ENCODE data around the gene KCTD11.
"Not testable (repeated sequence)": the region's sequence is repeated elsewhere in the genome, so short reads cannot be mapped to it uniquely, and the experiment has no call there.

Gene KCTD11

DNA sequence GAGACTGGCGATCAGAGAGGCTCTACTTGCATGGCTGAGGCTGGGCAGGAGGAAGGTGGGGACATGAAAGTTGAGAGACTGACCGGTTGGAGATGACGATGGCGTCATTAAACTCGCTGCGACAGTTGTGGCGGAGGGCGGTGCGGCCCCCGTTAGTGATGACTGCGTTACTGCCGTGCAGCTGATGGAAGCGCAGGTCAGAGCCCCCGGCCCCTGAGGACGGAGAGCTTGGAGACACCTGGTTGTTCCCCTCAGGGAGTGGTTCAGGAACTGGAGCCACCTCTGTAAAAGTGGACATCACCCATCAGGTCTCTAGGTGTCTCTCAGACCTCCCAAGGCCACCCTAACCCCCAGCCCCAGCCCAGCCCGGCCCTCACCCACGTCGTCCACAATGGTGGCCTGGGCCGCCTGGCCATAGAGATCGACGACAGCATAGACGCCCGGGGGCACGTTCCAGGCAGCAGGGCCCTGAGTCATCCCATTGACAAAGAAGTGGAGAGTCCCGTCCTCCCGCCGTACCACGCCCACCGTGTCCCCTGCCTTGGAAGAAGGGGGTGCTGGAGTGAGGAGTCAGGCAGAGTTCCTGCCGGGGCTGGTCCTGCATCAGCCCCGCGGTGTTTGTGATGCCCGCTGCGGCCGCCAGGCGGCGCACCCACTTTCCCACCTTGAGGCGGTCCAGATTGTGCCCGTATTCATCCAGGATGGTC is 28.1 kb upstream of the KCTD11 start:
- DNase-seq, result no peak

DNA sequence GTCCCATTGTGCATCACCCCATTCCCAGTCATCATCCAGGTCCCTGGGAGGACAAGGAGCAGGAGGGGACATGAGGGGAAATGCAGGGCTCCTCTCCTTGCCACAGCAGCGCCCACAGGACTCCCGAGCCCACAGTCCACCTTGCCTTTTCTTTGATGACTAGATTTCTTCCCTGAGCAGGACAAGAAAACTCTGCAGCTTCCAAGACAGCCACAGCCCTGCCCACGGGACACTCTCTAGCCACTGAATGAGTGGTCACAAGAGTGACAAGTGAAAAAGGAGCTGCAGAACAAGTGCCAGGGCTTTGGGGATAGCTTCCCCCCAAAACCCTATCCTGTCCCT is 27.6 kb upstream of the KCTD11 start:
- no peak for DNase-seq

- DNase-seq, result no peak
These were observed 26.9 kb upstream of the KCTD11 start for GRCh38 chr17:7325031-7325528.

DNA sequence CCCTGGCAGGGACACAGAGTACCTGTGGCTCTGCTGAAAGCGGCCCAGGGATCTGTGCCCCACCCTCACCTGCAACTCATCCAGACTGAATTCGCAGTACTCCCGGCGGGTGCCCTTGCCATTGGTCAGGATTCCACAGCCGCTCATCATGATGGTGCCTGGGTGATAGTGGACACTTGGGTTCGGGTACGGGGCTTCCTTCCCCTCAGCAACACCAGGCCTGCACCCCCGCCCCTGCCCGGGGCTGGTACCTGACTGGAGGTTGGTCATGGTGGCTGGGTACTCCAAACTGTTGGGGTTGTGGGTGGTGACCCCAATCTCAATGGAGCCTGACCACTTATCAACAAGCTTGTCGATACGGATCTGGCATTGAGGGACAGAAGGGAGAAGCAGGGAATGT is 25.8 kb upstream of the KCTD11 start:
- no peak for DNase-seq

DNA sequence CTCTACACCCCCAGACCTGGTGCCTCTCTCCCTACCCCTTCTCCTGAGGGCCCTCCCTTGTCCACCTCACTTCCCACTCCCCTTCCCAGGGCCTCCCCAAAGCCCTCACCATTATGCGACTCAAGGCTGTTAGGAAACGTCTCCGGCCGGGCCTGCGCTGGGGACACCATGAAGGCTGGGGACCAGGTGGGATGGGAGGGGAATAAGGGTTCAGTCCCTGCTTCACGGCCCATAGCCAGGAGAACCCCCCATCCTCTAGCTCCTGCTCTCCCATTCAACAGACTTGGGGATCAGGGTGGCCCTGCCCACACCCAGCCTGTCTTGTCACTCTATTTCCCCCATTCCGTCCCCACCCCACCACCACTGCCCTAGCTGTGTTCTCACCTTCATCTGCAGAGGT is 24.9 kb upstream of the KCTD11 start:
- no peak for DNase-seq

GRCh38 chr17:7327501-7327900 is 24.5 kb upstream of the KCTD11 start:
- no peak for DNase-seq

DNA sequence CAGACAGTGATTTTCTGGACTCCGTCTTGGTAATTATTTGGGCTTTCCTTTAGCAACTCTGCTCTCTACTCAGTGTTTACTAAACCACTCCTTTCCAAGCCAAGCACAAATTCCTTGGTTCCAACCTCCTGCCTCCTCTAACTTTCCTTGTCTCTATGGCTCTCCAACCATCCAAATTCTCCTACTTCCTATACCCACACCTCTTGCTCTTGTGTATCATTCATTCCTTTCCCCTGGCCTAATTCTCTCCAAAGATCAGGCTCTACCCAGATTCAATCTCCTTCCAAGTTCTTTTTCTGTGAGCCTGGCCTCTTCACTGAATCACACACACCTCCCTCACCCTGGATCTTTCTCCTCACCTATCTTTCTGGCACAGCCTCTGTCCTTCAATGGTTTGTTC is 24.0 kb upstream of the KCTD11 start:
- DNase-seq, result no peak

DNA sequence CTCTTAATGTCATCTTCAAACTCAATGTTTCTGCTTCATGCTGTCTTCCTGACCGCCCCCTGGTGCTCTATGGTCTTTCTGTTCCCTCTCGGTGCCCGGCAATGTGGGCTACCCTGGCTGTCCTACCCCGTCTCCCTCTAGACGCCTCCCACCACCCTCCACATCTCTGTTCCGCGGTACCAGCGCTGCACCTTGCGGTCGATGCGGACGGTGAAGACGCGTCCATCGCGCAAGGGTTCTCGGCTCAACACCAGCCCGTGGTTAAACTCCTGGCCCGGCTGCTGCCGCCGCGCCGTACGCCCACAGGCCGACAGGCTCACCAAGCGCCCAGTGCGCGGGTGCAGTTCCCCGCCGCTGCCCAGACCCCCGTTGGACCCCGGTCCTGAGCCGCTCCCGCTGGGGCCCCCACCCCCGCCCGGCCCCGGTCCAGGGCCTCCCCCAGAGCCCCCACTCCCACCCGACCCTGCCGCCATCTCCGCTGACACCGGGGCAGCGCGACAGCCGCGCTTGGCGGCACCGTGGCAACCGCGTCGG is 23.1 kb upstream of the KCTD11 start, which contains the start of gene NEURL4:
TSS of gene NEURL4 (minus strand) at position 496 of the 534 bp plus-strand sequence. CDS start at position 473, 23 bp downstream.
- DNase-seq, result no peak

DNA sequence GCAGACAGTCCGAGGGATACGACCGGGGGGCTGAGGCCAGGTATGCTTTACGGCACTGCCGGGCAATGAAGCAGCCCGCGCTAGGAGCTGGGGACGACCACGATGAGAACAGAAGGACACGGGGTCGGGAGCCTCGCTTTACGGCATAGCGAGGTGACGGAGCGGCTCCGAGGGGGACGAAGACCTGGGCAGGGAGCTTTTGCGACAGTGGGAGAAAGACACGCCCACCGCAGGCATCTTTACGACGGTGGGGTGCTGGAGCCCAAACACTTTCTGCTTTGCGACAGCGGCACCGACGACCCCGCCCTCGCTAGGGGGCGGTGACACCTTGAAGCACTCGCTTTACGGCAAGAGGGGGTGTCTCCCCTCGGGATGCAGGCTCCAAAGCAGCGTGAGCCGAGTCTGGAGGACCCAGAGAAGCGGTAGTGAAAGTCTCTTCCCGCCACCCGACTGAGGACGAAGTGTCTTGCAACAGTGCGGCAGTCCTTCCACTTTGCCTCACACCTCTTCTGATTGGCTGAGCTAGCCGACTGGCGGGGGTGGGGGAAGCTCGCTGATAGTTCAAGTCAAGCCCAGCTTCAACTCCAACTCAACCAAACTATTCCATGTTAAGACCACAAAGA is 22.5 kb upstream of the KCTD11 start:
- DNase-seq, result peak; percentile 85

GRCh38 chr17:7329997-7330637 is 21.8 kb upstream of the KCTD11 start:
- DNase-seq, result peak; percentile 51

- no peak for DNase-seq
These were observed 21.3 kb upstream of the KCTD11 start for GRCh38 chr17:7330638-7331015.

- no peak for DNase-seq
These were observed 19.9 kb upstream of the KCTD11 start for GRCh38 chr17:7332111-7332510.

- not testable (repeated sequence) for DNase-seq
These were observed 19.3 kb upstream of the KCTD11 start for GRCh38 chr17:7332600-7333069.

DNA sequence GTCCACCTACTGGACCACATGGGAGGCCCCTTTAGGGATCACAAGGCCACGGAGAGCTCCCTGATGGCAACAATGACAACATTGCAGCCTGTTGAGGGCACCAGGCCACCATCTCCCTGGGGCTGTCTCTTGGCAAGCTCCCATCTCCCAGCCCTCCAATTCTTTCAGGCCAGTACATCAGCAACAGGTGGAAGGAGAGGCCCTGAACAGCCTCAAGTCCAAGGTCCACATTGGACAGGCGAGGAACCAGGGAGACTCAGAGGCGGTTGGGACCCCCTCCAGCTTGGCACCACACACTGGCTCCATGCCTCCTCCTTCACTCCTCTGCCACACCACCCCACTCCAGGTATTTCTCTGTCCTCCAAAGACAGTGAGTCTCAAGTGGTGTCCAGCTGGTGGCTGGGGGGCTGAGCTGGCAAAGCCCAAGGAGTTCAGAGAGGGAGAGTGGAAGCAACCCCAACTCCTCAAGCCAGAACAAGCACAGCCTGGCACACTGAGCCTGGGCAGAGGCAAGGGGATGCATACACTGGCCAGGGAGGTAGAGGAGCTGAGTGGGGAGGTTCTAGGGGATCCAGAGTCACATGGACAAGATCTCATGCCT is 16.9 kb upstream of the KCTD11 start:
- no peak for DNase-seq

DNA sequence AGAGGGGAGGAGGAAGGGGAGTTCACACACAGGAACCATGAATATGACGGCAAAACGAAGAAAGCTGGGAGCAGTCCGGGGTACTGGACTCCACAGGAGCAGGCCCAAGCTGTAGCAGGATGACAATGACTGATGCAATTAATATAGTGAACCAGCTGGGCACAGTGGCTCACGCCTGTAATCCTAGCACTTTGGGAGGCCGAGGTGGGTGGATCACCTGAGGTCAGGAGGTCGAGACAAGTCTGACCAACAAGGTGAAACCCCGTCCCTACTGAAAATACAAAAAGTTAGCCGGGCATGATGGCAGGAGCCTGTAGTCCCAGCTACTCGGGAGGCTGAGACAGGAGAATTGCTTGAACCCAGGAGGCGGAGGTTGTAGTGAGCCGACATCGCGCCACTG is 16.2 kb upstream of the KCTD11 start:
- not testable (repeated sequence) for DNase-seq

GRCh38 chr17:7336240-7337175 is 15.5 kb upstream of the KCTD11 start, which contains the start of gene ACAP1:
Gene ACAP1 (plus strand): TSS chr17:7336529. CDS start chr17:7336735, 206 bp downstream.
- peak; percentile 46 for DNase-seq

GRCh38 chr17:7337600-7337999 is 14.4 kb upstream of the KCTD11 start:
- not testable (repeated sequence) for DNase-seq

DNA sequence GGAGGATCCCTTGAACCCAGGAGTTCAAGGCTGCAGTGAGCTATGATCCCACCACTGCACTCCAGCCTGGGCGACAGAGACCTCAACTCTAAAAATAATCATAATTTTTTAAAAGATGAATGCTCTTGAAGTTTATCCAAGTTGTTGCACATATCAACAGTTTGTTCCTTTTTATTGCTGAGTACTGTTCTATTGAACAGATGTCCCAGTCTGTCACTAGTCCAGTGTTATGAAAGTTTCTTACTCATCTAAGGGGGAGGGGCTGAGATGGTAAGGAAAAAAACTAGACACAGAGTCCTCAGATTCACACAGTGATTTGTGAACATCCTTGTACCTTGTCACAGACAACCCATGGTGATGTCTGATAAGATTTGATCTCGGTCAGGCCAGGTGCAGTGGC is 11.8 kb upstream of the KCTD11 start:
- no peak for DNase-seq

DNA sequence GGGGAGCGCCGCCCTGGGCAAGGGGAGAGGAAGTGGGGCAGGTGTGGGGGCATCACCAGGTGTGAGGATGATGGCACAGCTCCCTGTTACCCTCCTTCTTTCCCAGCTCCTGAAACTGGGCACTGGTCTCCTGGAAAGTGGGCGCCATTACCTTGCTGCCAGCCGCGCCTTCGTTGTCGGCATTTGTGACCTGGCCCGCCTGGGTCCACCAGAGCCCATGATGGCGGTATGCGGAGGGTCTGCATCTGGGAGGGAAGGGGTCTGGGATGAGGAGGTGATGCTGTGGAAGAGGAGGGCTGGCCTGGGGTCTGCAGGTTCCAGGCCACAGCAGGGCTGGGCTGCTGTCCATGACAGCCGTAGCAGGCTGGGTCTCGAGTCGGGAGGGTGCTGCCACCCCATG is 10.1 kb upstream of the KCTD11 start:
- no peak for DNase-seq

DNA sequence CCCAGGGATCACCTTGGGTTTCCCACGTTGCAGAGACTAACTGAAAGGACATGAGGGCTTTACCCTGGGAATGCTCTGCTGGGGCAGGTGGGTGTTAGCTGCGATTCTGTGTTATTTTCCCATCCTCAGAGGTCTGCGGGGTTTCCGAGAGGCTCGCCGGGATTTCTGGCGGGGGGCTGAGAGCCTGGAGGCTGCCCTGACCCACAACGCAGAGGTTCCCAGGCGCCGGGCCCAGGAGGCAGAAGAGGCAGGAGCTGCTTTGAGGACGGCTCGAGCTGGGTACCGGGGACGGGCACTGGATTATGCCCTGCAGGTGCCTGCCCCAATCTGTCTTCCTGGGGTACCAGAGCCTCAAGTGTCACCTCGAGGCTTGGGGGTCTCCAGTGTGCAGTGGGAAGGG is 8.7 kb upstream of the KCTD11 start:
- no peak for DNase-seq

DNA sequence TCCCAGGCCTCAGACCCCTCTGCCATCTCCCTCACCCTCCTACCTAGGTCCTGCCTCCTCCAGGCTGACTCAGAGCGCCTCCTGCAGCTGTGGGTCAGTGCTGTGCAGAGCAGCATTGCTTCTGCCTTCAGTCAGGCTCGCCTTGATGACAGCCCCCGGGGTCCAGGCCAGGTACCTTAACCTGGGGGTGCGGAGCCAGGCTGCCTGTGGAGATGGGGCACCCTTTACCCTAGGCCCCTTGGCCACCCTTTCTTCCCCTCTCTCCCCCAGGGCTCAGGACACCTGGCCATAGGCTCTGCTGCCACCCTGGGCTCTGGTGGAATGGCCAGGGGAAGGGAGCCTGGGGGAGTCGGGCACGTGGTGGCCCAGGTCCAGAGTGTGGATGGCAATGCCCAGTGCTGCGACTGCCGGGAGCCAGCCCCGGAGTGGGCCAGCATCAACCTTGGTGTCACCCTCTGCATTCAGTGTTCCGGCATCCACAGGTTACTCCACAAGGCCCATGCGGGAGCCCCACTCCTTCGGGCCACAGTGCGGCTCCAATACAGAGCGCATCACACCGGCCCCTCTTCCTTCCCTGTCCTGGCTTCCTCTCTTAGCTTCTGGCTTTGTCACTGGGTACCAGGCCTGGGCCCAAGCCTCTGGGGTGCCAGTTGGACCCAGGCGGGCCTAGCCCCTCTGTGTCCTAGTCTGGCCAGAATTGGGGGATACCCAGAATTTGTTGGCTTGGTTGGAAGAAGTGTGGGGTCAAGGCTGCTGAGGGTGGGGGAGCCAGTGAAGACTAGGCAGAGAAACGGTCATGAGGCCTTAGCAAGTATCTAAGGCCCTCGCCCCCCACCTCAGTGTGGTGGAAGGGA is 5.0 kb upstream of the KCTD11 start:
- DNase-seq, result no peak

Data from NK-92 treated with Interleukin-12 subunit alpha and Interleukin-12 subunit beta, amount 100 ng/mL, for 24 hours (cell line).